ENCODE data around the gene CACNA2D3. TPM values are rescaled to one million over a fixed set of nuclear protein-coding genes. Genes with fewer than 3 reads are reported as not detected.

Gene CACNA2D3
- total and polyA plus RNA-seq, 2 experiments from 2014 or later, result 1.1 to 2.5 TPM

GRCh38 chr3:54507876-54508460, 385.6 kb downstream of the CACNA2D3 start:
- H3K36me3 ChIP-seq (replicated peaks; ENCODE audit: insufficient read depth, low read depth), result no peaks in the 10 kb centered on the region
- DNase-seq (ENCODE audit: low spot score), result no peak

DNA sequence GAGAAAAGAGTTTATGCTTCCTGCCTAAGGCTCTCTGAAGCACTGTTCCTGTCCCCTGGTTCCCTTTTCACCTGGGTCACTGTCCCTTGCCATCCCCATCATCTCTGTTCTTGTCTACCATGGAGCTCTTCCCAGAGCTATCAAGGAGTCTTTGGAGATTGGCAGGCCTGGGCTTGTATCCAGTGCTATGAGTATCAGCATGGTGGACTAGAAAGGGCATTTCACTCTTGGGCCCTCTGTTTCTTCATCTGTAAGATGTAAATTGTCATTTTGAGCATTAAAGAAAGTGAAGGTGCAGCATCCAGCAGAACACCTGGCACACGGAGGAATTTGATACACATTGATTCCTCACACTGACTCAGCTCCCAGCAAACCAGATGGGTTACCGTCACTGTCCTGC, 388.2 kb downstream of the CACNA2D3 start:
- Histone ChIP-seq H4K20me1 (ENCODE audit: insufficient read depth, poor library complexity, severe bottlenecking) (no peaks in the 10 kb centered on the region), H3K9me3 (ENCODE audit: low read depth) (no peaks in the 10 kb centered on the region), H3K79me2 (no peaks in the 10 kb centered on the region), H3K27me3 (no peaks in the 10 kb centered on the region), H3K4me2 (no peak overlapping the region), H3K4me1 (ENCODE audit: insufficient read depth) (no peaks in the 10 kb centered on the region), H2AFZ (no peak overlapping the region), H3K4me3 (no peak overlapping the region), H3K27ac (no peak overlapping the region), H3K36me3 (replicated peaks; ENCODE audit: insufficient read depth, low read depth) (no peaks in the 10 kb centered on the region), H3K9me2 (replicated peaks; ENCODE audit: insufficient read depth) (no peaks in the 10 kb centered on the region)
- no peak for TF ChIP-seq CTCF (IDR thresholded peaks at IDR 0.05; ENCODE audit: poor library complexity)
- no peak for TF ChIP-seq EZH2phosphoT487 (IDR thresholded peaks at IDR 0.05; ENCODE audit: low read depth, severe bottlenecking, unreplicated experiment)
- no peak for TF ChIP-seq EZH2 (IDR thresholded peaks at IDR 0.05; ENCODE audit: borderline replicate concordance)
- no peak for DNase-seq (ENCODE audit: low spot score)
- WGBS (ENCODE audit: low lambda C conversion rate, missing lambda C conversion rate), result 94% methylated on average over 2 of the region's 2 CpGs

More at GRCh38 chr3:54507876-54508460, 385.6 kb downstream of the CACNA2D3 start:
- TF ChIP-seq CTCF (IDR thresholded peaks at IDR 0.05; ENCODE audit: poor library complexity) (no peak), EZH2 (IDR thresholded peaks at IDR 0.05; ENCODE audit: borderline replicate concordance) (no peak), EZH2phosphoT487 (IDR thresholded peaks at IDR 0.05; ENCODE audit: low read depth, severe bottlenecking, unreplicated experiment) (no peak)
- 78% methylated on average over 1 of the region's 1 CpG for WGBS (ENCODE audit: low lambda C conversion rate, missing lambda C conversion rate)
- H3K27me3 ChIP-seq, result no peaks in the 10 kb centered on the region
- H4K20me1 ChIP-seq (ENCODE audit: insufficient read depth, poor library complexity, severe bottlenecking), result no peaks in the 10 kb centered on the region
- no peaks in the 10 kb centered on the region for H3K9me2 ChIP-seq (replicated peaks; ENCODE audit: insufficient read depth)
- no peak overlapping the region for H2AFZ ChIP-seq
- H3K79me2 ChIP-seq, result no peaks in the 10 kb centered on the region
- H3K9me3 ChIP-seq (ENCODE audit: low read depth), result no peaks in the 10 kb centered on the region
- no peak overlapping the region for H3K4me3 ChIP-seq
- no peak overlapping the region for H3K4me2 ChIP-seq
- H3K27ac ChIP-seq, result no peak overlapping the region
- no peaks in the 10 kb centered on the region for H3K4me1 ChIP-seq (ENCODE audit: insufficient read depth)

DNA sequence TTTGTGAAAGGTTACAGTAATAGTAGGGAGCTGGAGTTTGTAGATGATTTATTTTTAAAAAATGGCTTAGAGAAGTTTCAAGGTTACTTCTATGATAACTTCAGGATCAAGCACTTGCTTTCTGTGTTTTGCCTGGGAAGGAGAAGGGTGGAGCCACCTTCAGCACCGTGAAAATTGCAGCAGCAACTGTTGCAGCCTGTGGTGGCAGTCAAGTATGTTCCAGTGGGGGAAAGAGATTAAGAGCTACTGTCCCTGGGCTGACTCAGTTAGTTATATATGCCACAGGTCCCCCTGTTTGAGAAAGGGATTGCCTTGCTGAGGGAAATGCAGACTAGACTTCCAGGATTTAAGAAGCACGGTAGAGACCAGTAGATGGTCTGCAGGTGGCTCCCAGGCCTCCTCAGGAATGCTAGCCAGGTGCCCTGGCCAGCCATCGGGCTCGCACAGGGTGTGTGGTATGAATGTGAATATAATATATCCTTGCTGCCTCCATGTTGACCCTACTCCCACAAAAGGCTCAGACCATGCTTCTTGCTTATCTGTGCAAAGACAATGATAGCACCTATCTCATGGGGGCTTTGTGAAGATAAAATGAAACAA, 389.5 kb downstream of the CACNA2D3 start:
- no peak overlapping the region for H2AFZ ChIP-seq
- DNase-seq (ENCODE audit: low spot score), result no peak
- no peaks in the 10 kb centered on the region for H3K36me3 ChIP-seq (replicated peaks; ENCODE audit: insufficient read depth, low read depth)
- WGBS (ENCODE audit: low lambda C conversion rate, missing lambda C conversion rate), result 78% methylated on average over 4 of the region's 4 CpGs
- H3K9me2 ChIP-seq (replicated peaks; ENCODE audit: insufficient read depth), result no peaks in the 10 kb centered on the region
- H3K4me3 ChIP-seq, result no peak overlapping the region
- no peak overlapping the region for H3K4me2 ChIP-seq
- H3K4me1 ChIP-seq (ENCODE audit: insufficient read depth), result no peaks in the 10 kb centered on the region
- no peaks in the 10 kb centered on the region for H3K9me3 ChIP-seq (ENCODE audit: low read depth)
- no peaks in the 10 kb centered on the region for H3K27me3 ChIP-seq
- no peaks in the 10 kb centered on the region for H4K20me1 ChIP-seq (ENCODE audit: insufficient read depth, poor library complexity, severe bottlenecking)
- TF ChIP-seq EZH2phosphoT487 (IDR thresholded peaks at IDR 0.05; ENCODE audit: low read depth, severe bottlenecking, unreplicated experiment) (no peak), CTCF (IDR thresholded peaks at IDR 0.05; ENCODE audit: poor library complexity) (no peak), EZH2 (IDR thresholded peaks at IDR 0.05; ENCODE audit: borderline replicate concordance) (no peak)
- no peaks in the 10 kb centered on the region for H3K79me2 ChIP-seq
- H3K27ac ChIP-seq, result no peak overlapping the region

All from hepatocyte (in vitro differentiated cells).